Ovary (tissue), 3 donors: ENCODE measurements around the gene SSTR1.

Experiments
- CTCF ChIP-seq, 3 donors: fragments of 450-650 bp in 2 of 3; fragments of 200-600 bp in 1 of 3; IDR thresholded peaks; one replicate each; pipeline versions ENCODE4 v1.5.1 to v1.8.0; 2016 to 2022; ENCODE audit warnings: antibody characterized with exemption in 3 of 3, mild to moderate bottlenecking in 1 of 3
- EP300 ChIP-seq: sonication (generic); formaldehyde crosslinking; IDR thresholded peaks from one replicate; pipeline ENCODE4 v1.6.1; 2017; ENCODE audit warnings: antibody characterized with exemption
- POLR2A ChIP-seq: fragments of 450-650 bp; IDR thresholded peaks from one replicate; pipeline ENCODE4 v1.6.1; 2017; ENCODE audit warnings: antibody characterized with exemption, mild to moderate bottlenecking, moderate library complexity
- donor health status: DM: no; HTN: no; CAD: no.

- TF ChIP-seq POLR2A: no peak
- no peak for TF ChIP-seq CTCF (IDR thresholded peaks at IDR 0.05)
- TF ChIP-seq EP300: no peak
Measured at GRCh38 chr14:38248321-38249028, 40.8 kb downstream of the SSTR1 start.
